ENCODE measurements around the gene C14orf119. TPM values are rescaled to one million over a fixed set of nuclear protein-coding genes. Genes with fewer than 3 reads are reported as not detected.

The C14orf119 gene
- total RNA-seq, 1 experiment from 2014 or later: 46.8 TPM

DNA sequence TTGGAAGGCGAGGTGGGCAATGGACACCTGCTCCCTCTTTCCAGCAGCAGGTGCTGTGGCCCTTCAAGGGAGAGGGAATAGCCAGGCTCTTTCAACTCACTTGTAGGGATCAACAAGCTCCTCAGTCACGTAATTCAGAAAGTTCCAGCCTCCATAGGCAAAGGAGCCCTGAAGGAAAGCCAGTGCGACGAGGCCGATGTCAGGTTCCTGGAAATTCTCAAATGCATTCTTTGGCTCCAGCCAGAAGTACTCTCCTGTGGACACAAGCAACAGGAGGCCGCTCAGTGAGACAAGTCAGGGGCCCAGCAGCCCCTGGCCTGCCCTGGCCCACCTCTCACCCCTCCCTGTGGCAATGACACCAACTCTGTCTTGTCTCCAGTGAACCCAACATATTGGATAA is 45.1 kb downstream of the C14orf119 start:
- Histone ChIP-seq H3K9me3 (ENCODE audit: control insufficient read depth in 1 of 2, insufficient read depth in 1 of 2, low read depth in 1 of 2, low read length in 2 of 2) (no peaks in the 10 kb centered on the region), H3K9me2 (ENCODE audit: insufficient read depth) (no peaks in the 10 kb centered on the region), H3K79me2 (ENCODE audit: insufficient read depth, low read length) (no peaks in the 10 kb centered on the region), H3K27ac (ENCODE audit: low read depth, low read length) (no peak overlapping the region), H2AFZ (ENCODE audit: low read depth, low read length, poor library complexity, severe bottlenecking) (no peak overlapping the region), H3K36me3 (ENCODE audit: control insufficient read depth in 1 of 2, insufficient read depth in 2 of 2, low read length in 2 of 2) (no peaks in the 10 kb centered on the region), H3K27me3 (ENCODE audit: insufficient read depth, low read length) (no peaks in the 10 kb centered on the region), H3K4me1 (ENCODE audit: control insufficient read depth in 1 of 2, insufficient read depth in 2 of 2, low read length in 2 of 2) (peaks cover 0 to 6% of the 10 kb centered on the region in 2 experiments; a peak in 2 of 4 replicates), H3K9ac (ENCODE audit: low read length) (no peak overlapping the region), H4K20me1 (ENCODE audit: insufficient read depth) (no peaks in the 10 kb centered on the region), H3K4me3 (replicated peaks in 1 of 2; ENCODE audit: low read depth in 1 of 2, low read length in 2 of 2) (no peak overlapping the region), H3K4me2 (ENCODE audit: low read length) (no peak overlapping the region)
- DNase-seq (ENCODE audit: low read depth, low spot score) (no peak), ATAC-seq (no peak)
- RAD21 ChIA-PET (ENCODE audit: low non-redundant PET in 1 of 2, low total read pairs in 2 of 2, uncharacterized antibody in 2 of 2, unreplicated experiment in 2 of 2): no interaction called here
- no TSS peak for BruUV-seq (replicated peaks)
- POLR2A ChIA-PET: no interaction called here
- CTCF ChIA-PET: no interaction called here
- TF ChIP-seq ZNF274 (IDR thresholded peaks at IDR 0.05; ENCODE audit: low read depth, low read length): no peak
- intact Hi-C loops (cut with micrococcal nuclease): no loop called here

DNA sequence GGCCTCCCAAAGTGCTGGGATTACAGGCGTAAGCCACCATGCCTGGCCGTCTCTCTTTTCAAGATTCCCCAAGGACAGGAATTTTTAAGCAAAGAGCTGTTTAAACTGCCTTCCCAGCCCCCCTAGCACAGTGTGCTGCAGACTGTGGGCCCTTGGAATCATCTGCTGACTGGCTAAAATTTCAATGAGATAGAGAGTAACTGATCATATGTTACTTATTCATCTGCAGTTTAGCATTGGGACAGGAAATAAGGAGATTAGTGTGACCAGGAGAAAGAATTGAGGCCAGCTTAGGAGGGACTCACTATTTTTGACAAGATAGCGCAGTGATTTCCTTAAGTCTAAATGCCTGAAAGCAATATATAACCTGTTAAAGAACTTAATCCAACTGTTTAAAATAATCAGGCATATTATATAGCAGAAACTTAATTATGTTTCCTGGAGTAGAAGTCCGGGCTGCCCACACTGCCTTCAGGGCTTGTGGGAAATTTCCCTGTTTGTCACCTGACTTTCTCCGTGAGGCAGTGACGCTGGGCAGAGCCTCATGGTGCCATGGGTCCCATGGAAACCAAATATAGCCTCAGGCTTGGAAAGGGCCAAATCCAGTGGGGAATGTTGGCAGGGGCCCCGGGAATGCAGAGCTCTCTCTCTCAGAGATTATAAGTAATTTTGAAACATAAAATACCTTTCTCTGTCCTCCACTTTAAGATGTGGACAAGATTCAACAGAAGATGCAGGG is 46.6 kb downstream of the C14orf119 start:
- Histone ChIP-seq H3K4me1 (ENCODE audit: control insufficient read depth in 1 of 2, insufficient read depth in 2 of 2, low read length in 2 of 2) (peaks cover 0 to 6% of the 10 kb centered on the region in 2 experiments; a peak in 2 of 4 replicates), H3K36me3 (ENCODE audit: control insufficient read depth in 1 of 2, insufficient read depth in 2 of 2, low read length in 2 of 2) (no peaks in the 10 kb centered on the region), H3K27ac (ENCODE audit: low read depth, low read length) (no peak overlapping the region), H3K9me2 (ENCODE audit: insufficient read depth) (no peaks in the 10 kb centered on the region), H3K9me3 (ENCODE audit: control insufficient read depth in 1 of 2, insufficient read depth in 1 of 2, low read depth in 1 of 2, low read length in 2 of 2) (no peaks in the 10 kb centered on the region), H3K79me2 (ENCODE audit: insufficient read depth, low read length) (no peaks in the 10 kb centered on the region), H4K20me1 (ENCODE audit: insufficient read depth) (no peaks in the 10 kb centered on the region), H3K27me3 (ENCODE audit: insufficient read depth, low read length) (no peaks in the 10 kb centered on the region), H3K9ac (ENCODE audit: low read length) (no peak overlapping the region), H3K4me3 (replicated peaks in 1 of 2; ENCODE audit: low read depth in 1 of 2, low read length in 2 of 2) (no peak overlapping the region), H2AFZ (ENCODE audit: low read depth, low read length, poor library complexity, severe bottlenecking) (no peak overlapping the region), H3K4me2 (ENCODE audit: low read length) (no peak overlapping the region)
- no peak for DNase-seq (ENCODE audit: low read depth, low spot score)
- BruUV-seq (replicated peaks): no TSS peak
- intact Hi-C loops (cut with micrococcal nuclease): no loop called here
- ChIA-PET CTCF (interaction anchor here (1.1 kb wide), 1 partner anchor 21 kb away, joined by 6 read pairs; no protein-coding TSS in a partner anchor), POLR2A (no interaction called here), RAD21 (ENCODE audit: low non-redundant PET in 1 of 2, low total read pairs in 2 of 2, uncharacterized antibody in 2 of 2, unreplicated experiment in 2 of 2) (no interaction called here)
- peak; percentile 38; the same call in 1 of the 2 replicates for ATAC-seq
- TF ChIP-seq TCF7L2 (IDR thresholded peaks at IDR 0.05; ENCODE audit: borderline replicate concordance, extremely low read depth, insufficient read depth, insufficient read length): no peak
- TF ChIP-seq SRF (IDR thresholded peaks at IDR 0.05; ENCODE audit: low read depth): no peak
- TF ChIP-seq CEBPB (IDR thresholded peaks at IDR 0.05; ENCODE audit: low read depth): no peak
- no peak for TF ChIP-seq EGR1 (IDR thresholded peaks at IDR 0.05; ENCODE audit: low read depth)
- TF ChIP-seq, protein P1, sequence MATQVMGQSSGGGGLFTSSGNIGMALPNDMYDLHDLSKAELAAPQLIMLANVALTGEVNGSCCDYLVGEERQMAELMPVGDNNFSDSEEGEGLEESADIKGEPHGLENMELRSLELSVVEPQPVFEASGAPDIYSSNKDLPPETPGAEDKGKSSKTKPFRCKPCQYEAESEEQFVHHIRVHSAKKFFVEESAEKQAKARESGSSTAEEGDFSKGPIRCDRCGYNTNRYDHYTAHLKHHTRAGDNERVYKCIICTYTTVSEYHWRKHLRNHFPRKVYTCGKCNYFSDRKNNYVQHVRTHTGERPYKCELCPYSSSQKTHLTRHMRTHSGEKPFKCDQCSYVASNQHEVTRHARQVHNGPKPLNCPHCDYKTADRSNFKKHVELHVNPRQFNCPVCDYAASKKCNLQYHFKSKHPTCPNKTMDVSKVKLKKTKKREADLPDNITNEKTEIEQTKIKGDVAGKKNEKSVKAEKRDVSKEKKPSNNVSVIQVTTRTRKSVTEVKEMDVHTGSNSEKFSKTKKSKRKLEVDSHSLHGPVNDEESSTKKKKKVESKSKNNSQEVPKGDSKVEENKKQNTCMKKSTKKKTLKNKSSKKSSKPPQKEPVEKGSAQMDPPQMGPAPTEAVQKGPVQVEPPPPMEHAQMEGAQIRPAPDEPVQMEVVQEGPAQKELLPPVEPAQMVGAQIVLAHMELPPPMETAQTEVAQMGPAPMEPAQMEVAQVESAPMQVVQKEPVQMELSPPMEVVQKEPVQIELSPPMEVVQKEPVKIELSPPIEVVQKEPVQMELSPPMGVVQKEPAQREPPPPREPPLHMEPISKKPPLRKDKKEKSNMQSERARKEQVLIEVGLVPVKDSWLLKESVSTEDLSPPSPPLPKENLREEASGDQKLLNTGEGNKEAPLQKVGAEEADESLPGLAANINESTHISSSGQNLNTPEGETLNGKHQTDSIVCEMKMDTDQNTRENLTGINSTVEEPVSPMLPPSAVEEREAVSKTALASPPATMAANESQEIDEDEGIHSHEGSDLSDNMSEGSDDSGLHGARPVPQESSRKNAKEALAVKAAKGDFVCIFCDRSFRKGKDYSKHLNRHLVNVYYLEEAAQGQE (IDR thresholded peaks at IDR 0.05; ENCODE audit: low read depth): no peak
- TF ChIP-seq ZFX (IDR thresholded peaks at IDR 0.05): no peak
- no peak for TF ChIP-seq EZH2 (IDR thresholded peaks at IDR 0.05)
- TF ChIP-seq, protein P2, sequence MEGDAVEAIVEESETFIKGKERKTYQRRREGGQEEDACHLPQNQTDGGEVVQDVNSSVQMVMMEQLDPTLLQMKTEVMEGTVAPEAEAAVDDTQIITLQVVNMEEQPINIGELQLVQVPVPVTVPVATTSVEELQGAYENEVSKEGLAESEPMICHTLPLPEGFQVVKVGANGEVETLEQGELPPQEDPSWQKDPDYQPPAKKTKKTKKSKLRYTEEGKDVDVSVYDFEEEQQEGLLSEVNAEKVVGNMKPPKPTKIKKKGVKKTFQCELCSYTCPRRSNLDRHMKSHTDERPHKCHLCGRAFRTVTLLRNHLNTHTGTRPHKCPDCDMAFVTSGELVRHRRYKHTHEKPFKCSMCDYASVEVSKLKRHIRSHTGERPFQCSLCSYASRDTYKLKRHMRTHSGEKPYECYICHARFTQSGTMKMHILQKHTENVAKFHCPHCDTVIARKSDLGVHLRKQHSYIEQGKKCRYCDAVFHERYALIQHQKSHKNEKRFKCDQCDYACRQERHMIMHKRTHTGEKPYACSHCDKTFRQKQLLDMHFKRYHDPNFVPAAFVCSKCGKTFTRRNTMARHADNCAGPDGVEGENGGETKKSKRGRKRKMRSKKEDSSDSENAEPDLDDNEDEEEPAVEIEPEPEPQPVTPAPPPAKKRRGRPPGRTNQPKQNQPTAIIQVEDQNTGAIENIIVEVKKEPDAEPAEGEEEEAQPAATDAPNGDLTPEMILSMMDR (IDR thresholded peaks at IDR 0.05 in 2 of 3, conservative IDR thresholded peaks at IDR 0.05 in 1 of 3; ENCODE audit: borderline replicate concordance in 1 of 3, insufficient read depth in 1 of 3, low read depth in 2 of 3, low read length in 2 of 3): no peak
- TF ChIP-seq SIN3A (IDR thresholded peaks at IDR 0.05; ENCODE audit: low read depth): no peak
- TF ChIP-seq ELF1 (IDR thresholded peaks at IDR 0.05; ENCODE audit: borderline replicate concordance, low read depth): no peak

Measured in HCT116 (cell line).